GM12801 (cell line): Measurements from ENCODE around the gene CCL3.

ENCODE experiments used
- CTCF ChIP-seq: IDR thresholded peaks from one replicate; pipeline ENCODE4 v1.5.1; 2011; ENCODE audit warnings: control low read depth; ENCODE audit not compliant: insufficient read length; ENCODE audit errors: extremely low read depth

CCL3 gene

GRCh38 chr17:36071751-36072150 lies 18.2 kb downstream of the CCL3 start:
- no peak for TF ChIP-seq CTCF

- TF ChIP-seq CTCF = no peak
Measured at GRCh38 chr17:36070427-36070826, 19.5 kb downstream of the CCL3 start.

- no peak for TF ChIP-seq CTCF
Measured at GRCh38 chr17:36069136-36069535, 20.8 kb downstream of the CCL3 start.

GRCh38 chr17:36068524-36068923 lies 21.4 kb downstream of the CCL3 start:
- TF ChIP-seq CTCF = no peak

- TF ChIP-seq CTCF = no peak
Measured at GRCh38 chr17:36066365-36066985, 23.5 kb downstream of the CCL3 start.

GRCh38 chr17:36063786-36064541 lies 26.0 kb downstream of the CCL3 start, which contains the start of gene CCL18:
Gene CCL18, plus strand, starts transcription at chr17:36064272. Its CDS starts 71 bp downstream, at chr17:36064343.
- TF ChIP-seq CTCF = no peak

- TF ChIP-seq CTCF = no peak
Measured at GRCh38 chr17:36060816-36061215, 29.1 kb downstream of the CCL3 start.
